Measurements from ENCODE around the gene RPS3A.

- TF ChIP-seq POLR2A (IDR thresholded peaks at IDR 0.05; ENCODE audit: low read depth, low read length) (no peak), POLR2AphosphoS5 (IDR thresholded peaks at IDR 0.05; ENCODE audit: low read depth, low read length) (no peak), TAF1 (IDR thresholded peaks at IDR 0.05; ENCODE audit: low read depth, low read length) (no peak), POU2F2 (IDR thresholded peaks at IDR 0.05; ENCODE audit: low read depth, low read length) (no peak)
These were observed 32.0 kb upstream of the RPS3A start for GRCh38 chr4:151067316-151067970.

All from GM12891 (cell line).